ENCODE measurements around the gene FGF10. TPM values are rescaled to one million over a fixed set of nuclear protein-coding genes. Genes with fewer than 3 reads are reported as not detected.

The FGF10 gene
- total and polyA plus RNA-seq, 5 donors from 2014 or later, result not detected

GRCh38 chr5:44377057-44377456, 12.2 kb downstream of the FGF10 start:
- Mint-ChIP-seq H3K36me3 (no peaks in the 10 kb centered on the region), H3K4me3 (no peak overlapping the region), H3K27me3 (no peaks in the 10 kb centered on the region), H3K4me1 (no peaks in the 10 kb centered on the region), H3K27ac (no peak overlapping the region), H3K9me3 (peaks cover 0 to 22% (median 7%) of the 10 kb centered on the region in 7 donors)
- ATAC-seq (ENCODE audit: low read depth in 2 of 2) (no peak), DNase-seq (no peak)
- no peaks in the 10 kb centered on the region for H3K27me3 ChIP-seq (ENCODE audit: control insufficient read depth, insufficient read depth, low read length)
- H3K36me3 ChIP-seq (ENCODE audit: control insufficient read depth, insufficient read depth, low read length), result no peaks in the 10 kb centered on the region
- H3K4me3 ChIP-seq (ENCODE audit: low read depth, low read length), result no peak overlapping the region
- H3K27ac ChIP-seq (ENCODE audit: insufficient read depth, low read length, poor library complexity, severe bottlenecking), result no peak overlapping the region
- H3K4me1 ChIP-seq (ENCODE audit: control insufficient read depth, insufficient read depth, low read length, poor library complexity, severe bottlenecking), result no peaks in the 10 kb centered on the region
- H3K9me3 ChIP-seq (ENCODE audit: control insufficient read depth in 2 of 2, low read length in 2 of 2), result no peaks in the 10 kb centered on the region

- Mint-ChIP-seq H3K4me3 (no peak overlapping the region), H3K9me3 (peaks cover 0 to 9% (median 6%) of the 10 kb centered on the region in 7 donors), H3K36me3 (no peaks in the 10 kb centered on the region), H3K27me3 (peaks cover 4% of the 10 kb centered on the region), H3K27ac (no peak overlapping the region), H3K4me1 (no peaks in the 10 kb centered on the region)
- Histone ChIP-seq H3K4me3 (ENCODE audit: low read depth, low read length) (no peak overlapping the region), H3K36me3 (ENCODE audit: control insufficient read depth, insufficient read depth, low read length) (no peaks in the 10 kb centered on the region), H3K27ac (ENCODE audit: insufficient read depth, low read length, poor library complexity, severe bottlenecking) (no peak overlapping the region), H3K27me3 (ENCODE audit: control insufficient read depth, insufficient read depth, low read length) (no peaks in the 10 kb centered on the region), H3K4me1 (ENCODE audit: control insufficient read depth, insufficient read depth, low read length, poor library complexity, severe bottlenecking) (no peaks in the 10 kb centered on the region), H3K9me3 (ENCODE audit: control insufficient read depth in 2 of 2, low read length in 2 of 2) (no peaks in the 10 kb centered on the region)
- no peak for DNase-seq
- no peak for ATAC-seq (ENCODE audit: low read depth in 2 of 2)
Observed at GRCh38 chr5:44372028-44372427, 17.2 kb downstream of the FGF10 start.

DNA sequence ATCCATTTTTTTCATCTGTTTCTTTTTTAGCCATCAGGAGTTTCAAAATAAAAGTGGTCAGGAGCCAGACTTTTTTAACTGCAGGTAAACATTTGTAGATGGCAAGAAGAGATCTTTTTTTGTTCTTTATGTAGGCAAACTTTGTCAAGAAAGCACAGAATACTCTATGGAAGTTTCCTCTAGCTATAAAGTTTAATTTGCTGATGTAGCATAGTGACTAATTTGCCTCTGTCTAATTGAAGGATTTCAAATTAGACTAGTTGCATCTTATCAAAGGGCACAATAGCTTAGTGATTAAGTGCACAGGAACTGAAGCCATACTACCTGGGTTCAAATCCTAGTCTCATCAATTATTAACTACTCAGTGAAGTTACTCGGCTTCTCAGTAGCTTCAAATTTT, 22.0 kb downstream of the FGF10 start:
- no peaks in the 10 kb centered on the region for H3K36me3 ChIP-seq (ENCODE audit: control insufficient read depth, insufficient read depth, low read length)
- Mint-ChIP-seq H3K4me1 (no peaks in the 10 kb centered on the region), H3K9me3 (peaks cover 0 to 5% (median 3%) of the 10 kb centered on the region in 7 donors), H3K4me3 (no peak overlapping the region), H3K36me3 (no peaks in the 10 kb centered on the region), H3K27ac (no peak overlapping the region), H3K27me3 (peaks cover 4% of the 10 kb centered on the region)
- H3K27ac ChIP-seq (ENCODE audit: insufficient read depth, low read length, poor library complexity, severe bottlenecking), result no peak overlapping the region
- ATAC-seq (ENCODE audit: low read depth in 2 of 2), result no peak
- H3K9me3 ChIP-seq (ENCODE audit: control insufficient read depth in 2 of 2, low read length in 2 of 2), result no peaks in the 10 kb centered on the region
- no peaks in the 10 kb centered on the region for H3K4me1 ChIP-seq (ENCODE audit: control insufficient read depth, insufficient read depth, low read length, poor library complexity, severe bottlenecking)
- no peak overlapping the region for H3K4me3 ChIP-seq (ENCODE audit: low read depth, low read length)
- H3K27me3 ChIP-seq (ENCODE audit: control insufficient read depth, insufficient read depth, low read length), result no peaks in the 10 kb centered on the region
- no peak for DNase-seq

DNA sequence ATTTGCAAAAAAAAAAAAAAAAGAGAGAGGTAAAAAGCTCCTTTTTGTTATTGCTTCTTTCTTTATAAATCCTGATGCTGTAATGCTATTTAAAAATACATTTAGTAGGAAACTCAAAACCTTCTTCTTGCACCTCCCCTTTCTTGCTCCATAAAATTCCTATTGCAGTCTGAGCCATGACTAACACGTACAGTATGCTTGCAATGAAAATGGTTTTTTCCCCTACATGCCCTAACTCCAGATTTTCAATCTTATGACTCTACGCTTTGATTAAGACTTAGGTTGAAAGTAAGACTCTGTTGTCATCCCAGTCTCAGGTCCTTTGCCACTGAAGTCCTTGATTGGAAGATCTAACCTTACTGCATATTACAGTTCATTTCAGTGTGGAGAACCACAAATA, 23.9 kb downstream of the FGF10 start:
- Mint-ChIP-seq H3K27me3 (peaks cover 4% of the 10 kb centered on the region), H3K4me1 (no peaks in the 10 kb centered on the region), H3K36me3 (no peaks in the 10 kb centered on the region), H3K9me3 (peaks cover 0 to 4% (median 3%) of the 10 kb centered on the region in 7 donors), H3K27ac (no peak overlapping the region), H3K4me3 (no peak overlapping the region)
- H3K27ac ChIP-seq (ENCODE audit: insufficient read depth, low read length, poor library complexity, severe bottlenecking), result no peak overlapping the region
- DNase-seq (no peak), ATAC-seq (ENCODE audit: low read depth in 2 of 2) (no peak)
- H3K9me3 ChIP-seq (ENCODE audit: control insufficient read depth in 2 of 2, low read length in 2 of 2), result no peaks in the 10 kb centered on the region
- no peak overlapping the region for H3K4me3 ChIP-seq (ENCODE audit: low read depth, low read length)
- H3K4me1 ChIP-seq (ENCODE audit: control insufficient read depth, insufficient read depth, low read length, poor library complexity, severe bottlenecking), result no peaks in the 10 kb centered on the region
- no peaks in the 10 kb centered on the region for H3K36me3 ChIP-seq (ENCODE audit: control insufficient read depth, insufficient read depth, low read length)
- no peaks in the 10 kb centered on the region for H3K27me3 ChIP-seq (ENCODE audit: control insufficient read depth, insufficient read depth, low read length)

- no peaks in the 10 kb centered on the region for H3K36me3 Mint-ChIP-seq
- Histone ChIP-seq H3K27ac (ENCODE audit: insufficient read depth, low read length, poor library complexity, severe bottlenecking) (no peak overlapping the region), H3K27me3 (ENCODE audit: control insufficient read depth, insufficient read depth, low read length) (no peaks in the 10 kb centered on the region), H3K9me3 (ENCODE audit: control insufficient read depth in 2 of 2, low read length in 2 of 2) (no peaks in the 10 kb centered on the region), H3K36me3 (ENCODE audit: control insufficient read depth, insufficient read depth, low read length) (no peaks in the 10 kb centered on the region), H3K4me1 (ENCODE audit: control insufficient read depth, insufficient read depth, low read length, poor library complexity, severe bottlenecking) (no peaks in the 10 kb centered on the region), H3K4me3 (ENCODE audit: low read depth, low read length) (no peak overlapping the region)
- no peaks in the 10 kb centered on the region for H3K27me3 Mint-ChIP-seq
- DNase-seq, result no peak
- H3K27ac Mint-ChIP-seq, result no peak overlapping the region
- H3K4me1 Mint-ChIP-seq, result no peaks in the 10 kb centered on the region
- H3K4me3 Mint-ChIP-seq, result no peak overlapping the region
- peaks cover 0 to 4% (median 2%) of the 10 kb centered on the region in 7 donors for H3K9me3 Mint-ChIP-seq
- ATAC-seq (ENCODE audit: low read depth in 2 of 2), result no peak
Observed at GRCh38 chr5:44364097-44364496, 25.1 kb downstream of the FGF10 start.

GRCh38 chr5:44361342-44362001, 27.7 kb downstream of the FGF10 start:
- H3K9me3 Mint-ChIP-seq, result peaks cover 0 to 4% (median 3%) of the 10 kb centered on the region in 7 donors
- no peaks in the 10 kb centered on the region for H3K9me3 ChIP-seq (ENCODE audit: control insufficient read depth in 2 of 2, low read length in 2 of 2)
- no peaks in the 10 kb centered on the region for H3K27me3 Mint-ChIP-seq
- DNase-seq (no peak), ATAC-seq (ENCODE audit: low read depth in 2 of 2) (no peak)
- no peaks in the 10 kb centered on the region for H3K4me1 Mint-ChIP-seq
- H3K4me3 ChIP-seq (ENCODE audit: low read depth, low read length), result no peak overlapping the region
- no peaks in the 10 kb centered on the region for H3K27me3 ChIP-seq (ENCODE audit: control insufficient read depth, insufficient read depth, low read length)
- no peak overlapping the region for H3K27ac Mint-ChIP-seq
- no peaks in the 10 kb centered on the region for H3K4me1 ChIP-seq (ENCODE audit: control insufficient read depth, insufficient read depth, low read length, poor library complexity, severe bottlenecking)
- no peak overlapping the region for H3K4me3 Mint-ChIP-seq
- no peaks in the 10 kb centered on the region for H3K36me3 ChIP-seq (ENCODE audit: control insufficient read depth, insufficient read depth, low read length)
- H3K36me3 Mint-ChIP-seq, result no peaks in the 10 kb centered on the region
- no peak overlapping the region for H3K27ac ChIP-seq (ENCODE audit: insufficient read depth, low read length, poor library complexity, severe bottlenecking)

DNA sequence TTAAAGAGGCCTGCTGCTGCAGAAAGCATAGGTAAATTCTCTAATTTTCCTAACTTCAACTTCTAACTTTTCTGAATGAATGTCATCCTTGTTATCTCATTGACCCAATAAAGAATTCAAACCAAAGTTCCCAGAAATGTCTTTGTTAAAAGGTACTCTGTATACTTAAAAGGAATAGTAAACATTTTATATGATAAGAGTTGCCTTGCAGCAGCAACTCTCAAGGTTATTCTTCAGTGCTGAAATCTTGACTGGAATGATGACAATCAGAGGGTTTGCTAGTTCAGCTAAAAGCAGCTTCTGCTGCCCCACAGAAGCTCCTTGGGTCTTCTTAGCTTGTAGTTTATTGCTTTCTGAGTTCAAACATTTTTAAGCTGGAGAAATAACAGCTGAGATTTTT, 28.3 kb downstream of the FGF10 start:
- no peaks in the 10 kb centered on the region for H3K36me3 ChIP-seq (ENCODE audit: control insufficient read depth, insufficient read depth, low read length)
- H3K27ac ChIP-seq (ENCODE audit: insufficient read depth, low read length, poor library complexity, severe bottlenecking), result no peak overlapping the region
- no peaks in the 10 kb centered on the region for H3K27me3 Mint-ChIP-seq
- H3K4me1 ChIP-seq (ENCODE audit: control insufficient read depth, insufficient read depth, low read length, poor library complexity, severe bottlenecking), result no peaks in the 10 kb centered on the region
- no peaks in the 10 kb centered on the region for H3K36me3 Mint-ChIP-seq
- ATAC-seq (ENCODE audit: low read depth in 2 of 2) (no peak), DNase-seq (no peak)
- H3K4me3 ChIP-seq (ENCODE audit: low read depth, low read length), result no peak overlapping the region
- H3K4me1 Mint-ChIP-seq, result no peaks in the 10 kb centered on the region
- H3K9me3 Mint-ChIP-seq, result peaks cover 0 to 4% (median 3%) of the 10 kb centered on the region in 7 donors
- H3K9me3 ChIP-seq (ENCODE audit: control insufficient read depth in 2 of 2, low read length in 2 of 2), result no peaks in the 10 kb centered on the region
- H3K27ac Mint-ChIP-seq, result no peak overlapping the region
- no peaks in the 10 kb centered on the region for H3K27me3 ChIP-seq (ENCODE audit: control insufficient read depth, insufficient read depth, low read length)
- H3K4me3 Mint-ChIP-seq, result no peak overlapping the region

DNA sequence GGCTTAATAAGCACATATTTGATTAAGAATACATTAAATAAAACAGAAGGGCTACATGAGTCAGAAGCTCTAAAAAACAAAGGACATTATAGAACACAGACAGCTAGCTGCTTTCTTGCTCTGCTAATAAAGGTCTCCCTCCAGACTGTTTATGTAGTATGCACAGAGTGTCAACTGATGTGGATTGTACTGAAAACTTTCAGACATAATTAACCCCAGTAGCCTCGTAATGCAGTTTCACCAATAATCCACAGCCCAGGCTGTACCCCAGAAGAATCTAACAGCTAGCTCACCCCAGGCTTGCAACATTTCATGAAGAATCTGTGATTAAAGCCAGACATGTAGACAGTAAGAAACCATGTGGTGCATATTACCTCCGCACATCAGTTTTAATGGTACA, 30.8 kb downstream of the FGF10 start:
- no peak overlapping the region for H3K4me3 ChIP-seq (ENCODE audit: low read depth, low read length)
- H3K9me3 ChIP-seq (ENCODE audit: control insufficient read depth in 2 of 2, low read length in 2 of 2), result no peaks in the 10 kb centered on the region
- Mint-ChIP-seq H3K4me3 (no peak overlapping the region), H3K27ac (no peak overlapping the region), H3K4me1 (no peaks in the 10 kb centered on the region), H3K27me3 (no peaks in the 10 kb centered on the region), H3K9me3 (peaks cover 0 to 5% (median 1%) of the 10 kb centered on the region in 7 donors), H3K36me3 (no peaks in the 10 kb centered on the region)
- no peak overlapping the region for H3K27ac ChIP-seq (ENCODE audit: insufficient read depth, low read length, poor library complexity, severe bottlenecking)
- no peak for DNase-seq
- no peak for ATAC-seq (ENCODE audit: low read depth in 2 of 2)
- H3K4me1 ChIP-seq (ENCODE audit: control insufficient read depth, insufficient read depth, low read length, poor library complexity, severe bottlenecking), result no peaks in the 10 kb centered on the region
- no peaks in the 10 kb centered on the region for H3K27me3 ChIP-seq (ENCODE audit: control insufficient read depth, insufficient read depth, low read length)
- no peaks in the 10 kb centered on the region for H3K36me3 ChIP-seq (ENCODE audit: control insufficient read depth, insufficient read depth, low read length)

All from CD4-positive, CD25-positive, alpha-beta regulatory T cell (primary cell).